ENCODE data around the gene FRMPD1. TPM values are rescaled to one million over a fixed set of nuclear protein-coding genes. Genes with fewer than 3 reads are reported as not detected.
A peak's percentile ranks its signal among the peaks of the same experiment; 100 is the strongest.

Gene FRMPD1
- total and polyA plus RNA-seq, 10 of the 15 experiments (the other 5 are each of a cell fraction or from before 2014, with no cell fraction given): 0.01 to 0.08 (median 0.05) TPM; not detected in 6

DNA sequence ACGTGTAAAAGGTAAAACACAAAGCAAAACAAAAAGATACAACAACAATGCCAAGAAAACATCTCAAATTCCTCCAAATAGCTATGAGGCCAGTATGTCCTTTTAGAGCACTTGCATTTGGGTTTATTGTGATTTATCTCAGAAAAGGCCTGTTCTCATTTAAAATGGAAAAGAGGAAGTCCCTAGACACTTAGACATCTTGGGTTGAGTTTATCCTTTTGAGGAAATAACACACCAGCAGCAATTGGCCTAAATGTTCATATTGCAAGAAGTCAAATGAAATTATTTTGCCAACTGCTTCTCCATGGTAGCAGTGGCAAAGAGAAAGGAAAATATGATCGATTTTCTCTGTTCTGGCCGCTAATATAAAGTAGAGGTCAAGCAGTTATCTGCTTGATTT lies 59.3 kb downstream of the FRMPD1 start:
- ATAC-seq (no peak), FAIRE-seq (no peak), DNase-seq (ENCODE audit: low read depth, low spot score) (no peak)
- CTCF ChIA-PET: interaction anchor here (0.7 kb wide), 1 partner anchor 225 kb away, joined by 3 read pairs; the partner anchor contains the start of gene POLR1E
- TF ChIP-seq MEF2A (IDR thresholded peaks at IDR 0.05; ENCODE audit: insufficient read depth, low read depth, low read length): no peak
- TF ChIP-seq SPI1 (IDR thresholded peaks at IDR 0.05; ENCODE audit: borderline replicate concordance, insufficient read depth, low read depth, low read length): peak; percentile 79
- no peak for TF ChIP-seq SUPT20H (IDR thresholded peaks at IDR 0.05; ENCODE audit: borderline replicate concordance, control insufficient read depth, low read depth, low read length)
- TF ChIP-seq JUND (IDR thresholded peaks at IDR 0.05; ENCODE audit: low read depth, low read length): no peak
- no peak overlapping the region for H3K4me3 ChIP-seq
- H2AFZ ChIP-seq (ENCODE audit: control insufficient read depth, low read depth, low read length): no peak overlapping the region
- H3K4me2 ChIP-seq (ENCODE audit: control insufficient read depth, insufficient read depth): no peak overlapping the region
- no peaks in the 10 kb centered on the region for H3K36me3 ChIP-seq (ENCODE audit: control insufficient read depth in 2 of 2, insufficient read depth in 2 of 2, low read length in 1 of 2)
- H3K27ac ChIP-seq (ENCODE audit: control insufficient read depth, insufficient read depth): no peak overlapping the region
- H3K4me1 ChIP-seq (ENCODE audit: control insufficient read depth, insufficient read depth, low read length): no peaks in the 10 kb centered on the region
- H3K27me3 ChIP-seq (replicated peaks in 1 of 2; ENCODE audit: control insufficient read depth in 2 of 2, insufficient read depth in 2 of 2, low read length in 1 of 2): peaks cover 0 to 2% of the 10 kb centered on the region in 2 experiments; a peak in 2 of 4 replicates
- intact Hi-C loops (cut with micrococcal nuclease; ENCODE audit: unreplicated experiment): no loop called here
- POLR2A ChIA-PET: no interaction called here
- no peak overlapping the region for H3K9ac ChIP-seq (ENCODE audit: control insufficient read depth, insufficient read depth, low read length)
- no peaks in the 10 kb centered on the region for H4K20me1 ChIP-seq (ENCODE audit: control insufficient read depth, insufficient read depth)
- RAD21 ChIA-PET (ENCODE audit: unreplicated experiment): interaction anchor here (1.0 kb wide), 1 partner anchor 20 kb away, joined by 3 read pairs; no protein-coding TSS in a partner anchor
- H3K79me2 ChIP-seq (ENCODE audit: control insufficient read depth, insufficient read depth, low read length): no peaks in the 10 kb centered on the region
- 24% methylated on average over 3 of the region's 3 CpGs for WGBS (ENCODE audit: insufficient coverage, insufficient replicate concordance, low lambda C conversion rate, missing lambda C conversion rate)
- H3K9me3 ChIP-seq (replicated peaks; ENCODE audit: control insufficient read depth, insufficient read depth, low read length): no peaks in the 10 kb centered on the region
- SMC1A ChIA-PET (ENCODE audit: uncharacterized antibody, unreplicated experiment): interaction anchor here (0.7 kb wide), 1 partner anchor 119 kb away, joined by 3 read pairs; no protein-coding TSS in a partner anchor
- in situ Hi-C loops (cut with MboI): no loop called here
- BruUV-seq (replicated peaks): no TSS peak

DNA sequence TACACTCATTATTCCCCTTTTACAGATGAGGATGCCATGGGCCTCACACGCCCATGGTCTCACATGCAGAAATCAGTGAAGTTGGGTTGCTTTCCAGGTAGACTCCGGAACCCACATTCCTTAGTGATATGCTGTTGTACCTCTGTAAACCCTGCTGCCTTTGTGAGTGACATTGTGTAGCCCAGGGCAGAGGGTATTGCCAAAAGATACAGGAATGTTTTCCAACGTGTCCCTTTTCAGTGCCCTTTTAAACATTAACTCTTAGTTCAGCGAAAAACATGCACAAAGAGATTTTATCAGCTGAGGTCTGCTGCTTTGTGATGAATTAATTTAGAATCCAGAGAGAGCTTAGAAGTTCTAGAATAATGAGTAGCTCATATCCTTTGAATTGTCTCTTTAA lies 64.5 kb downstream of the FRMPD1 start:
- H3K9ac ChIP-seq (ENCODE audit: control insufficient read depth, insufficient read depth, low read length): no peak overlapping the region
- no peaks in the 10 kb centered on the region for H3K36me3 ChIP-seq (ENCODE audit: control insufficient read depth in 2 of 2, insufficient read depth in 2 of 2, low read length in 1 of 2)
- H3K4me2 ChIP-seq (ENCODE audit: control insufficient read depth, insufficient read depth): no peak overlapping the region
- no peak overlapping the region for H2AFZ ChIP-seq (ENCODE audit: control insufficient read depth, low read depth, low read length)
- no peaks in the 10 kb centered on the region for H3K4me1 ChIP-seq (ENCODE audit: control insufficient read depth, insufficient read depth, low read length)
- 0 out of 4 replicates have a peak, but pooled peaks cover 0 to 3% of the 10 kb centered on the region in 2 experiments for H3K27me3 ChIP-seq (replicated peaks in 1 of 2; ENCODE audit: control insufficient read depth in 2 of 2, insufficient read depth in 2 of 2, low read length in 1 of 2)
- ChIA-PET SMC1A (ENCODE audit: uncharacterized antibody, unreplicated experiment) (interaction anchor here (0.7 kb wide), 1 partner anchor 839 kb away, joined by 3 read pairs; no protein-coding TSS in a partner anchor), RAD21 (ENCODE audit: unreplicated experiment) (no interaction called here), CTCF (no interaction called here), POLR2A (interaction anchor here (0.6 kb wide), 1 partner anchor 1427 kb away, joined by 3 read pairs; no protein-coding TSS in a partner anchor)
- H4K20me1 ChIP-seq (ENCODE audit: control insufficient read depth, insufficient read depth): no peaks in the 10 kb centered on the region
- H3K79me2 ChIP-seq (ENCODE audit: control insufficient read depth, insufficient read depth, low read length): no peaks in the 10 kb centered on the region
- no peak overlapping the region for H3K4me3 ChIP-seq
- WGBS (ENCODE audit: insufficient coverage, insufficient replicate concordance, low lambda C conversion rate, missing lambda C conversion rate): 22% methylated on average over 4 of the region's 4 CpGs
- DNase-seq (ENCODE audit: low read depth, low spot score) (no peak), FAIRE-seq (no peak), ATAC-seq (no peak)
- no peaks in the 10 kb centered on the region for H3K9me3 ChIP-seq (replicated peaks; ENCODE audit: control insufficient read depth, insufficient read depth, low read length)
- no peak overlapping the region for H3K27ac ChIP-seq (ENCODE audit: control insufficient read depth, insufficient read depth)
- in situ Hi-C loops (cut with MboI): no loop called here
- intact Hi-C loops (cut with micrococcal nuclease; ENCODE audit: unreplicated experiment): no loop called here
- TF ChIP-seq TCF7 (IDR thresholded peaks at IDR 0.05; ENCODE audit: borderline replicate concordance): no peak
- no peak for TF ChIP-seq EGR1 (IDR thresholded peaks at IDR 0.05; ENCODE audit: borderline replicate concordance in 1 of 2, low read depth in 2 of 2, low read length in 2 of 2)
- no peak for TF ChIP-seq BACH1 (IDR thresholded peaks at IDR 0.05; ENCODE audit: borderline replicate concordance)
- TF ChIP-seq MTA2 (IDR thresholded peaks at IDR 0.05; ENCODE audit: low read depth): no peak
- no peak for TF ChIP-seq ZNF274 (IDR thresholded peaks at IDR 0.05; ENCODE audit: insufficient read depth, insufficient read length)
- no peak for TF ChIP-seq RFX5 (IDR thresholded peaks at IDR 0.05; ENCODE audit: low read depth, low read length)
- no TSS peak for BruUV-seq (replicated peaks)

Data from GM12878 (cell line).